Fibroblast of lung (primary cell): Measurements from ENCODE around the gene MKX.
A peak's percentile ranks its signal among the peaks of the same experiment; 100 is the strongest.

ENCODE experiments used
- CTCF ChIP-seq, 2 donors: IDR thresholded peaks in 1 of 2; conservative IDR thresholded peaks in 1 of 2; 1 replicate in 1 of 2; 2 replicates in 1 of 2; pipeline ENCODE4 v1.5.1; 2011 to 2012; ENCODE audit warnings: low read length in 2 of 2, control low read depth in 1 of 2, inconsistent platforms in 1 of 2, low read depth in 1 of 2, mild to moderate bottlenecking in 1 of 2
- EZH2 ChIP-seq: IDR thresholded peaks from 2 replicates; pipeline ENCODE4 v1.5.1; 2012; ENCODE audit warnings: low read length, control low read depth, mild to moderate bottlenecking; ENCODE audit errors: missing control alignments

GRCh38 chr10:27783660-27784059 lies 38.0 kb upstream of the MKX start:
- TF ChIP-seq CTCF (conservative IDR thresholded peaks at IDR 0.05 in 1 of 2, IDR thresholded peaks at IDR 0.05 in 1 of 2; ENCODE audit: low read depth in 1 of 2, low read length in 2 of 2) (peak in 1 of 2 donors; percentile 54), EZH2 (no peak)
